ENCODE data around the gene PHLPP2.

GRCh38 chr16:71762186-71762585, 37.7 kb upstream of the PHLPP2 start:
- no peak for TF ChIP-seq CTCF (conservative IDR thresholded peaks at IDR 0.05; ENCODE audit: low read length)
- TF ChIP-seq EZH2phosphoT487 (IDR thresholded peaks at IDR 0.05; ENCODE audit: borderline replicate concordance): no peak
